Kidney (tissue), 14 donors: ENCODE measurements around the gene TTC31. TPM values are rescaled to one million over a fixed set of nuclear protein-coding genes. Genes with fewer than 3 reads are reported as not detected.
"Not testable (repeated sequence)": the region's sequence is repeated elsewhere in the genome, so short reads cannot be mapped to it uniquely, and the experiment has no call there.

Experiments used
- DNase-seq, 5 donors: peaks; one replicate each; pipeline ENCODE4 v3.0.0-alpha.2; 2013 to 2020
- FAIRE-seq: peaks from 2 replicates; lab custom pipeline; 2012; peaks lifted over from hg19 to GRCh38; lab: Jason Lieb, UNC
- H3K27ac ChIP-seq, 2 donors: one replicate each; pipeline ENCODE4 v1.7.0; 2013; ENCODE audit warnings: low read depth in 2 of 2, low read length in 2 of 2, inconsistent platforms in 1 of 2
- H3K27me3 ChIP-seq: one replicate; pipeline ENCODE4 v1.7.1; 2013; ENCODE audit warnings: low read length, inconsistent platforms; ENCODE audit not compliant: control insufficient read depth, insufficient read depth
- H3K36me3 ChIP-seq, 3 donors: one replicate each; pipeline versions ENCODE4 v1.7.0 to v1.7.1; 2013; ENCODE audit warnings: low read length in 3 of 3, control low read depth in 1 of 3, inconsistent platforms in 1 of 3; ENCODE audit not compliant: insufficient read depth in 3 of 3, control insufficient read depth in 2 of 3
- H3K4me1 ChIP-seq, 3 donors: one replicate each; pipeline versions ENCODE4 v1.7.0 to v1.7.1; 2013; ENCODE audit warnings: low read length in 3 of 3, inconsistent platforms in 1 of 3, low read depth in 1 of 3; ENCODE audit not compliant: control insufficient read depth in 2 of 3, insufficient read depth in 2 of 3
- H3K4me3 ChIP-seq, 3 donors: one replicate each; pipeline versions ENCODE4 v1.7.0 to v1.8.1; 2013; ENCODE audit warnings: low read length in 3 of 3, control low read depth in 1 of 3, inconsistent platforms in 1 of 3
- H3K9ac ChIP-seq, 3 donors: one replicate each; pipeline versions ENCODE4 v1.7.0 to v1.7.1; 2013; ENCODE audit warnings: low read length in 3 of 3, control low read depth in 1 of 3, inconsistent platforms in 1 of 3
- H3K9me3 ChIP-seq, 3 donors: one replicate each; pipeline versions ENCODE4 v1.7.0 to v1.7.1; 2013; ENCODE audit warnings: low read length in 3 of 3, control low read depth in 1 of 3, inconsistent platforms in 1 of 3; ENCODE audit not compliant: control insufficient read depth in 2 of 3, insufficient read depth in 1 of 3
- intact Hi-C: fragments of 100-400 bp; cut with DNase I; formaldehyde crosslinking; loops from one replicate; pipeline ENCODE4 v1.11.1; 2022
- polyA plus RNA-seq: library from polyadenylated mRNA; stranded (reverse); fragments of 350-450 nt; fragmentation: Illumina TruSeq; extraction: RNeasy Lipid Tissue Mini Kit (QIAGEN cat#74804); gene quantifications from one replicate; pipeline ENCODE4 v1.2.3, GENCODE V29; 2014; ENCODE audit warnings: low read depth, low replicate concordance; ENCODE audit not compliant: insufficient read depth
- total RNA-seq: library from RNA; stranded (reverse); fragmentation: NEBNext Ultra II Directional; extraction: Animal tissue kit (Norgen Biotek cat#: 25700); gene quantifications from one replicate; pipeline ENCODE4 v1.2.1, GENCODE V29; 2021
- TF ChIP-seq, protein P1 (sequence below): IDR thresholded peaks from 3 replicates; pipeline ENCODE4 v1.5.1; 2012; ENCODE audit warnings: mild to moderate bottlenecking, moderate library complexity, borderline replicate concordance; ENCODE audit not compliant: insufficient read depth; ENCODE audit errors: extremely low read depth
- donor health status: control.
- donor health status: control.
- donor health status: control.
- donor health status: control.
- donor health status: control.
- donor health status: DM: yes; HTN: yes; CAD: no.
- donor health status: Normal renal cell carcinoma (clear cell type).

TTC31 gene
- total and polyA plus RNA-seq, 2 donors from 2014 or later = 11.5 to 29.1 TPM

DNA sequence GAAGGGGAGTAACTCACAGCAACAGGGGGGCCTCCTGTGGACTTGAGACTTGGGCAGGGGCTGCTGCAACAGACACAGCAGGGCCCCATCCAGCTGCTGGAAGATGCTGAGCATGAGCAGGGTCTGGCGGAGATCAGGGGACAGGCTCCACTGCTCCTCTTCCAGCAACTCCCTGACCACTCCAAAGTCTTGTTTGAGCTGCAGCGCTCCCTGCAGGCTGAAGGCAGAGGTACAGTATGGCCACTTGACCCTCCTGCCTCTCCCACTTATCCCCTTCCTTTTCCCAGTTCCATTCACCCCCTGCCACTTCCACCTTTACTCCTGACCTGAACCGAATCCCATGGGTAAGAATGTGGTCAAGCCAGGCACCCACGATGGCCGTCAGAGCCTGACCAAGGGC, 8.0 kb upstream of the TTC31 start:
- H3K4me1 ChIP-seq = peaks cover 0 to 2% (median 0%) of the 10 kb centered on the region in 3 donors
- FAIRE-seq (no peak), DNase-seq (peak in 1 of 5 donors; percentile 55)
- H3K9ac ChIP-seq = no peak overlapping the region
- peaks cover 0 to 13% (median 13%) of the 10 kb centered on the region in 3 donors for H3K36me3 ChIP-seq
- TF ChIP-seq, protein P1, sequence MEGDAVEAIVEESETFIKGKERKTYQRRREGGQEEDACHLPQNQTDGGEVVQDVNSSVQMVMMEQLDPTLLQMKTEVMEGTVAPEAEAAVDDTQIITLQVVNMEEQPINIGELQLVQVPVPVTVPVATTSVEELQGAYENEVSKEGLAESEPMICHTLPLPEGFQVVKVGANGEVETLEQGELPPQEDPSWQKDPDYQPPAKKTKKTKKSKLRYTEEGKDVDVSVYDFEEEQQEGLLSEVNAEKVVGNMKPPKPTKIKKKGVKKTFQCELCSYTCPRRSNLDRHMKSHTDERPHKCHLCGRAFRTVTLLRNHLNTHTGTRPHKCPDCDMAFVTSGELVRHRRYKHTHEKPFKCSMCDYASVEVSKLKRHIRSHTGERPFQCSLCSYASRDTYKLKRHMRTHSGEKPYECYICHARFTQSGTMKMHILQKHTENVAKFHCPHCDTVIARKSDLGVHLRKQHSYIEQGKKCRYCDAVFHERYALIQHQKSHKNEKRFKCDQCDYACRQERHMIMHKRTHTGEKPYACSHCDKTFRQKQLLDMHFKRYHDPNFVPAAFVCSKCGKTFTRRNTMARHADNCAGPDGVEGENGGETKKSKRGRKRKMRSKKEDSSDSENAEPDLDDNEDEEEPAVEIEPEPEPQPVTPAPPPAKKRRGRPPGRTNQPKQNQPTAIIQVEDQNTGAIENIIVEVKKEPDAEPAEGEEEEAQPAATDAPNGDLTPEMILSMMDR = no peak
- no peak overlapping the region for H3K27ac ChIP-seq
- H3K4me3 ChIP-seq = no peak overlapping the region
- no peaks in the 10 kb centered on the region for H3K27me3 ChIP-seq
- no peaks in the 10 kb centered on the region for H3K9me3 ChIP-seq
- intact Hi-C loops = no loop called here

DNA sequence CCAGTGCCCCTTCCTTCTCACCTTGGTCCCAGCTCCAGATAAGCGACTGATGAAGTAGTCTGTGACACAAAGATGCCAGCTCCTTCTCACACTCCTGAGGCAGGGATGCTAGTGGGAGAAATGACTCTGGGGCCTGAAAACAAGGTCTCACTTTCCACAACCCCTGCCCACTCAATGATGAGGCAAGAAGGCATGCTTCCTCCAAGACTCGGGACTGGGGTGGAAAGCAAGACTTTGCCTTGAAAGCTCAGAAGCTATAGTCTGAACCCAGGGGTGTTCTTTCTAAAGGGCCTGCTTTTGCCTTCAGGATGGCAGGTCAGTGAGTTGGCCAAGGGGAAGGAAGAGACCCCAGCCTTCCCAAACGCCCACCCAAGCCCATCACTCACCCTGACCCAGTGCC, 1.4 kb upstream of the TTC31 start:
- intact Hi-C loops = no loop called here

DNA sequence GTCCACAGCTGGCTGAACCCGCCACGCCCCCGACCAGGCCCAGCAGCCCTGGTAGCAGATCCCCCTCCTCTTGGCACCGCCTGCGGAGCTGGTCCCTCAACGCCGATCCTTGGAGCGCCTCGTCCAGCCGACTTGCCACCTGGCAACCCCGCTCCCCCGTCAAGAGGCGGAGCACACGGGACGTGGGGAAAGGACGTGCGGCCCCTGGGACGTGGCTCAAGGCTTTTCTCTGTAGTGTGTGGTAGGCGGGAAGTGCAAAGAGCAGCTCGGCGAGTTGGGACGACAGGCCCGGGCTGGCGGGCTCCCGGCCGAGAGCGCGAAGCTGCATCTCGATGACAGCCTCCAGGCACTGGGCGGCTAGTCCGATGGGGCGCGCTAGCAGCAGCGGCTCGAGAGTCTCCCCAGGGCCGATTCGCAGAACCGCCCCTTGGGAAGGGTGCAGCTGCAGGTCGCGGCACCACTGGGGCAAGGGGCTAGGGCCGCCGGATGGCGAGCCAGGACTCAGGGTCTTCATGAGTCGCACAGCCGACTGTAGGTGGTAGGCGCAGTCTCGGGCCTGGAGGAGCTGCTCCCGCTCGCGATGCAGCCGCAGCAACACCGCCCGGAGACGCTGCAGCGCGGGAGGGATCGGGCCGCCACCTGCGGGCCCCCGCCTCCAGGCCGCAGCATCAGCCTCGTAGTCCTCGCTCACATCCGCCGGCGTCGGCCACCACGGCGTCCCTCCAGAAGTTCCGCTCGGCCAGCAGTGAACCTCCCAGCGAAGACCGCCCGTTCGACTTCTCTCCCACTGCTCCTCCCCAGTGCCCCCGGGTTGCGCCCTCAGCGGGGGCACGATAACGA, 700 bp upstream of the TTC31 start:
- TF ChIP-seq, protein P1 = no peak
- H3K9me3 ChIP-seq = no peaks in the 10 kb centered on the region
- no peaks in the 10 kb centered on the region for H3K27me3 ChIP-seq
- peaks cover 0 to 20% (median 6%) of the 10 kb centered on the region in 3 donors for H3K4me1 ChIP-seq
- FAIRE-seq (no peak), DNase-seq (peak; percentile 32 to 84 (median 51))
- intact Hi-C loops = no loop called here
- peaks cover 0 to 8% (median 3%) of the 10 kb centered on the region in 3 donors for H3K36me3 ChIP-seq
- peak overlapping the region; percentile 92 to 98 for H3K27ac ChIP-seq
- peak overlapping the region; percentile 68 to 98 (median 80) for H3K9ac ChIP-seq
- peak overlapping the region; percentile 95 to 100 (median 99) for H3K4me3 ChIP-seq

More for the DNA sequence above, 1.4 kb upstream of the TTC31 start:
- TF ChIP-seq, protein P1 = no peak
- DNase-seq = no peak
- Histone ChIP-seq H3K27ac (no peak overlapping the region), H3K4me3 (peak overlapping the region in 2 of 3 donors; percentile 95 to 100), H3K36me3 (peaks cover 0 to 8% (median 3%) of the 10 kb centered on the region in 3 donors), H3K27me3 (no peaks in the 10 kb centered on the region), H3K4me1 (peaks cover 0 to 20% (median 6%) of the 10 kb centered on the region in 3 donors), H3K9ac (peak overlapping the region in 2 of 3 donors; percentile 68 to 80), H3K9me3 (no peaks in the 10 kb centered on the region)
- FAIRE-seq = no peak

DNA sequence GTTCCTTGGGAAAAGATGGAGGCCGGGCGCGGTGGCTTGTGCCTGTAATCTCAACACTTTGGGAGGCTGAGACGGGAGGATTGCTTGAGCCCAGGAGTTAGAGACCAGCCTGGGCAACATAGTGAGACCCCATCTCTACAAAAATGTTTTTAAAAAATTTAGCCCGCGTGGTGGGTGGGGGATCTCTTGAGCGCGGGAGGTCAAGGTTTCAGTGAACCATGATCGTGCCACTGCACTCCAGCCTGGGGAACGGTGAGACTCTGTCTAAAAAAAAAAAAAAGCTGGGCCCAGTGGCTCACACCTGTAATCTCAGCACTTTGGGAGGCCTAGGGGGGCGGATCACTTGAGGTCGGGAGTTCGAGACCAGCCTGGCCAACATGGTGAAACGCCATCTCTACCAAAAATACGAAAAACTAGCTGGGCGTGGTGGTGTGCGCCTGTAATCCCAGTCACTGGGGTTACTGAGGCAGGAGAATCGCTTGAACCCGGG, 839 bp downstream of the TTC31 start:
- H3K9me3 ChIP-seq, H3K36me3 ChIP-seq, DNase-seq, H3K27ac ChIP-seq, intact Hi-C loops, FAIRE-seq, H3K27me3 ChIP-seq: not testable (repeated sequence)
- peak overlapping the region; percentile 95 to 100 (median 99) for H3K4me3 ChIP-seq
- H3K4me1 ChIP-seq = peaks cover 0 to 20% (median 6%) of the 10 kb centered on the region in 3 donors
- H3K9ac ChIP-seq = peak overlapping the region; percentile 68 to 98 (median 85)
